Right renal cortex interstitium (tissue), 3 donors: ENCODE data around the gene AK8. TPM values are rescaled to one million over a fixed set of nuclear protein-coding genes. Genes with fewer than 3 reads are reported as not detected.
"Not testable (repeated sequence)": the region's sequence is repeated elsewhere in the genome, so short reads cannot be mapped to it uniquely, and the experiment has no call there.

ENCODE experiments used
- DNase-seq, 3 donors: peaks; one replicate each; pipeline ENCODE4 v3.0.0-alpha.2; 2013; ENCODE audit warnings: low read depth in 3 of 3, low spot score in 2 of 3
- polyA plus RNA-seq, 3 donors: library from polyadenylated mRNA; unstranded; fragments of 120-200 nt; gene quantifications; one replicate each; pipeline ENCODE4 v1.2.1, GENCODE V29; 2013; ENCODE audit not compliant: insufficient read length in 3 of 3

Gene AK8
- polyA plus RNA-seq, 3 donors = 3.2 to 3.8 (median 3.4) TPM

DNA sequence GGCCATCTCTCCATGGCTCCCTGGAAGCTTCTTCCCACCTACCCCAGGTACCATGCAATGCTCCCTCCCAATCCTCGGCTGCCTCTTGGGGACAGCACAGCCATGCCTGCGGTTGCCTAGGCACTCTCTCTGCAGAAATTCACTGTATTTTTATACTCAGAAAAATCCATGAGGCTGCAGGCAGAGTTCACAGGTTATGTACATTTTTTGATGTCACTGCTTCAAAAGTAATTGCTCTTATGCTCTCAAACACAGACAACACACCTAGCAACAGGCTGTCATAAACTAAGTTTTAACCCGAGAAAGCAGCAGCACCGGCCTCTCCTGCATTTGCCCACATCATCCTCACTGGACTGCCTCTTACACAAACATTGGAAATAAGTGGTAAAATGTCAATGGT lies 102.4 kb downstream of the AK8 start:
- no peak for DNase-seq

DNA sequence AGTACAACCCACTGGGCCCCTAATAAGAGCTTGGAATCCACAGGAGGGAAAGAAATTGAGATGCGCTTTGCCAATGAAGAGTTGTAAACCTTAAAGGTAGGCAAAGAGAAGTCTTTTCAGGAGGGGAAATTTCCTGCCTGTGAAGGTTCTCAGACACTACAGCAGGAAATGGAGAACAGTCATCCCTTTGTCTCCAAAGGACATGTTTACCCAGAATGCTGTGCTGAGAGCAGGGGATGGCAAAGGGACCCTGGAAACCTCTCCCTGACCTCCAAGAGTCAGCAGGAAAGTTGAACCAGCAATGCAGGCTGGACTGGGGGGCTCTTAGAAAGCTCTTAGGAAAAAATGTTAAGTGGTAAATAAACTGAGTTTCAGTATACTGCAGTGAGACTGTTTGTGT lies 103.2 kb downstream of the AK8 start:
- no peak for DNase-seq

DNA sequence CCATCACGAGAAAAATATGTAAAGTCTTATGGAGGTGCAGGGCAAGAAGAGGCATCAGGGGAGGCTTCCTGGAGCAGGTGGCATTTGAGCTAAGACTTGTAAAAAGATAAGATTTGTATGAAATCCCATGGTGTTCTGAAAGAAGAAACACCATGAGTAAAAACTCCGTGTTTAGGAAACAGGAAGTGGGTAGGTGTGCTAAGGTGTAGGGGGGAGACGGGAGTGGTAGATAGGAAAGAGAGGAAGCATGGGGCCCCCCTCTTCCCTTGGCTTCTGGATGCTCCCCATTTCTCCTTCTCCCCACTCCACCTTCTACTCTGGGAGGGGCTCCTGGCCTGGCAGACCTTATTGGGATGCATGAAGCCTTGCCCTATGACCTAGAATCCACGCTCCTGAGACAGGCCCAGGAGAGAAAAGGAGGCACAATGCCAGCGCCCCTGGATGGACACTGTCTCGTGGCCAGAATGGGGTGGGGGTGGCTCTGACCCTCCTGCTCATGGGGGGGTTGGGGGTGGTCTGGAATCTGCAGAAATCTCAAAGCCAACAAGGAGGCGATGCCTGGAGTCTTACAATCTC lies 104.2 kb downstream of the AK8 start:
- DNase-seq = no peak

DNA sequence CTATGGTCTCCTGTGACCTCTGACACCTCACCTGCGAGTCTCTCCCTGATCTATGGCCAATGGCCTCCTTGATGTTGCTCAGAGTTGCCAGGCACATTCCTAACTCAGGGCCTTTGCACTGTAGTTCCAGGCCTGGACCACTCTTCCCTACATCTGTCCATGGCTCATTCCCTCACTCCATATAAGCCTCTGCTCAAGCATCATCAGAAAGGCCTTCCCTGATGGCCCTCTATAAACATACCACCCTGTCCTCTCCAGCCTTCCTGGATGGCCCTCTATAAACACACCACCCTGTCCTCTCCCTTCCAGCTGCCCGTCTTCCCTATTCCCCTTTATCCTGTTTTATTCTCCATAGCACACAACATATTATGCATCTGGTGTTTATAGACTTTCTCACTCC lies 105.0 kb downstream of the AK8 start:
- no peak for DNase-seq

DNA sequence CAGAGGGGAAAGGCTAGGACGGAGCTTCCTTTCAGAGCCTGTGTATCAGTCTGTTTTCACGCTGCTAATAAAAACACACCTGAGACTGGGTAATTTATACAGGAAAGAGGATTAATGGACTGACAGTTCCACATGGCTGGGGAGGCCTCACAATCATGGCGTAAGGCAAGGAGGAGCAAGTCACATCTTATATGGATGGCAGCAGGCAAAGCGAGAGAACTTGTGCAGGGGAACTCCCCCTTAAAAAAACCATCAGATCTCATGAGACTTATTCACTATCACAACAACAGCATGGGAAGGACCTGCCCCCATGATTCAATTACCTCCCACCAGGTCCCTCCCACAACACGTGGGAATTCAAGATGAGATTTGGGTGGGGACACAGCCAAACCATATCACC lies 106.3 kb downstream of the AK8 start:
- not testable (repeated sequence) for DNase-seq

DNA sequence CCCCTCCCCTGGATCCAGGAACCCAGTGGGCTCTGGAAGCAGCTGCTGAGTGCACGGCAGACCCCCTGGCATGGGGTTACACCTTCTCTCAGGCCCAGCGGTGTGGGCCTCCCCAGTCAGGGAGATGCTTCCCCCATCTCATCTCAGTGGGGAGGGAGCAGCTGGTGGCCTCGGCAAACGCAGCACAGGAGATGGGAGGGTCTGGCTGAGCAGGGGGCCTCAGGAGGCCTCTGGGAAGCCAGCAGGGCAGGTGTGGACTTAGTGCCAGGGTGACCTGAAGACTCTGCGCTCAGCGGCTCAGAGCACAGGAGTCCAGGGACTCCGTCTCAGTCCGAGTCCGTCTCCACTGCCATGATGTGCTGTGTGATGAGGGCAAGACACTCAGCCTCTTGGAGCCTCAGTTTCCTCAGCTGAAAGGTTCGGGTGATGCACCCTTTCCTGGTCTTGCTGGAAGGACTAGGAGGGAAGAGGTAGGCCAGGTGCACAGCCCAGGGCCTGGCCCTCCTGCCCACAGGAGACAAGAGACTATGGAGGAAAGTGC lies 107.2 kb downstream of the AK8 start:
- DNase-seq = no peak

DNA sequence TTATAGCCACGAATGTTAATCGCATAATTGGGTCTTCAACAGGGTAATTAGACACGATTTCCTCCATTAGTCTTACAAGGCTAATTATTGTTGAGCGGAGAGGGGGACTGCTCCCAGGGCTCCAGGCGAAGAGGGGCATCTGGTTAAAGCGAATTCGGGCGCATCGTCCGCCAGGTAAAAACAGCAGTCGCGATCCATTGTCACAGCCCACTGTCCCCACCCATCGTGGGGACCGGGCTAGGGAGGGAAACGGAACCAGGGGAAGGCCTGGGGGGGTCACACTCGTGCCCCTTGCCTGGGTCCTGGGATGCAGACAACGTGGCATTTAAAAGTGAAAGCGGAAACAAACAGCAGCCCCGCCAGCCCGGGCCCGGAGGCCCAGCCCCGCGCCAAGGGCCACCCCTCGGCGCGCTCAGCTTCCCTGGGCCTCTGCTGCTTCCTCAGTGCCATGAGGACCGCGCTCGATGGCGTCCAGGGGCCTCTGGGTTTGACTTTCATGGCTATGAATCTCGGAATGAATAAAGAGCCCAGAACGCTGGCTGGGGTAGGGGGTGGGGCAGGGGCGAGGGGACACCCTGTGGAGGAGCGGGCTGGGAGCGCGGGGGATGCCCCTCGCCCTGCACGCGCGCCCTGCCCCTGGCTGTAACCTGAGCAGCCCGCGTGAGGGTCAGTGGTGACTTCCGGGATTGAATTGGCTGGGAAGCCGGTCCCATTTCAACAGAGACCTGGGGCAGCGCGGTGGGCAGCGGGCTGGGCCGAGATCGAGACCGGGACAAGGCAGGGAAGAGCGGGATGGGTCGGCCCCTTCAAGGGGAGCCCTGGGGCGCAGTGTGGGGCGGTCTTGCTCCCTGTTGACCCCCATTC lies 107.9 kb downstream of the AK8 start:
- DNase-seq = no peak

DNA sequence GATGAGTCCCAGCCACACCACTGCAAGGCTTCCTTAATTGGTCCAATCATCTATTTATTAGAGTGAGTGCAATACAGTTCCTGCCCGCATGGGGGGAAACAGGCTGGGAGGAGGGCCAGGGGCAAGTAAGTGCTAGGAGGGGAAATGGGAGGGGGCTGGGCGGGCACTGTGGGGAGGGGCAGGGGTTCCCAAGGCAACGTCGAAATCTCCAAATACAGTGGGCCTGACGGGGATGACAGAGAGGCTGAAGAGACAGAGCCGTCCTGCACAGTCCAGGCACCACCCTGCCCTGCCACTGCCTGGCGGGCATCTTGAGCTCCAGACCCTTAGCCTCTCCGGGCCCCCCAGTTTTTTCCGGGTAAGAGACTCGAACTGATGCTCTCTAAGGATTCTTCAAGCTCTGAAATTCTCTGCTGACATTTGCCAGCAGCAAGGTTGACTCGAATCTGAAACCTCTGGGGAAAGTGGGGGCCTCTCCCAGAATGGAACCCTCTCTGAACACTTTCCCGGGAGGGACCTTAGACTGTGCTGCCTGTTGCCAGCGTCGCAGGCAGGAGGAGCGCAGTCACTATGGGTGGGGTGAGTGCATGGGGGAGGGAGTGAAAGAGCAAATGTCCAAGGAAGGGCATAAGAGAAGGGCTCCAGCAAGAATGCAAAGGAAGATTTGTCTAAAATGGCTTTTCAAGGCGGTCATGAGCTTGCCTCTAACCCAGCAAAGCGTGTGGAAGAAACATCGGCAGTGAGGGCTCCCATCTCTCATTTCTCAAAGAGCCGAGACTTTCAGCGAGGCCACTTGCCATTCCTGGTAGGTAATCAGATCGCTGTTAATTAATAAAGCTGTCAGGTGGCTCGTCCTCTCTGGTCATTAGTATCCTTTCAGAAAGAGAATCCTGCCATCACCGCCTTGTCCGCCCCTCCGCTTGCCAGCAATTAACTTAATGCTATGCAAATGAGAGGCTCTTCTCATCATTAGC lies 108.9 kb downstream of the AK8 start:
- no peak for DNase-seq

DNA sequence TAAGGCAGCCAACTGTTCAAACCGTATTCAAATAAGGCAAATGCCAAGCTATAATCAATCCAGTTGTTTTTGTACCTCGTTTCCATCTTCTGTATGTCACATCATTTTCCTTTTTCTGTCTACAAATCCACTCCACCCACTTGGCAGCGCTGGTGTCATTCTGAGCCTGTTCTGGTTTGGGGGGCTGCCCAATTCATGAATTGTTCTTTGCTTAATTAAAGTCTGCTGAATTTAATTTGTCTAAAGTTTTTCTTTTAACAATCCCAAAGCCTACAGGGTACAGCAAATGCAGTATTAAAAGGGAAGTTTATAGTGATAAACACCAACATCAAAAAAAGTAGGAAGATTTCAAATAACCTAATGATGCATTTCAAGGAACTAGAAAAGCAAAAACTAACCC lies 114.5 kb downstream of the AK8 start:
- DNase-seq = no peak

DNA sequence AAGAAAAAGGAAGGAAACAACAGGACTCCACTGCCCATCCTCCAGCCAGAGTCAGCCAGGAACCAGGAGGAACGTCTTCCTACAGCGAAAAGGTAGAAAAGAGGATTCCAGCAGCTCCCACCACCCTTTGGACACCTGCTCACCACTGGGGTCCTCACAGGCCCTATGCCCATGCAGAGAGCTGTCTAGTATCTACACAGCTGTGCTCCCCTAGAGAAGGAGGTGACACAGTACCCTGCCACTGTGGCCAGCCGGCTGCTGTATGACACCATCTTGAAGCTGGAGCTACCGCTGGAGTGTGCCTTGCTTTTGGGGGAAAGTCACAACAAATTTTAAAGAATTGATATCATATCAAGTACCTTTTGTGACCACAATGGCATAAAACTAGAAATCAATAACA lies 115.2 kb downstream of the AK8 start:
- no peak for DNase-seq

DNA sequence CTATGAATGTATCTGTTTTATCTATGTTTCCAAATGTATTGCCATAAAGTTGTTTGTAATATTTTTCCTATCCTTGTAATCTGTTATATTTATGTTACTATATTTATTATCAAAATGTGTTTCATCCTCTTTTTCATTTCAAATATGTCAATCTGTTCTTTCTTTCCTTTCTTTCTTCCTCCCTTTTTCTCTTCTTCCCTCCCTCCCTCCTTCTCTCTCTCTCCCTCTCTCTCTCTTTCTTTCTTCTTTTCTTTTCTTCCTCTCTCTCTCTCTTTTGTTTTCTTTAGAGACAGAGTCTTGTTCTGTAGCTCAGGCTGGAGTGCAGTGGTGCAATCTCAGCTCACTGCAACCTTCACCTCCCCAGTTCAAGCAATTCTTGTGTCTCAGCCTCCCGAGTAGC lies 116.5 kb downstream of the AK8 start:
- DNase-seq = no peak

DNA sequence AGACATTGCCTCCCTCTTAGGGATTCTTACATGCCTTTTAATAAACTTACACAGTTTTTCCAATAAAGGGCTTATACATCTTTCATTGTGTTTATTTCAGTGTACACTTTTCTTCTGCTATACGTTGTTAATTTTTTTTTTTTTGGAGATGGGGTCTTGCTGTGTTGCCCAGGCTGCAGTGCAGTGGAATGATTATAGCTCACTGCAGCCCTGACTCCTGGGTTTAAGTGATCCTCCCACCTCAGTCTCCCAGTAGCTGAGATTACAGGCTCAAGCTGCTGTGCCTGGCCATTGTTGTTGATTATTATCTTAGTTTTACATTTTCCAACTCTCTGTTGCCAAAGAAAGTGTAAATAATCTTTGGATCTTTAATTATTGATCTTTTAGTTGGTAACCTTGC lies 118.0 kb downstream of the AK8 start:
- no peak for DNase-seq

DNA sequence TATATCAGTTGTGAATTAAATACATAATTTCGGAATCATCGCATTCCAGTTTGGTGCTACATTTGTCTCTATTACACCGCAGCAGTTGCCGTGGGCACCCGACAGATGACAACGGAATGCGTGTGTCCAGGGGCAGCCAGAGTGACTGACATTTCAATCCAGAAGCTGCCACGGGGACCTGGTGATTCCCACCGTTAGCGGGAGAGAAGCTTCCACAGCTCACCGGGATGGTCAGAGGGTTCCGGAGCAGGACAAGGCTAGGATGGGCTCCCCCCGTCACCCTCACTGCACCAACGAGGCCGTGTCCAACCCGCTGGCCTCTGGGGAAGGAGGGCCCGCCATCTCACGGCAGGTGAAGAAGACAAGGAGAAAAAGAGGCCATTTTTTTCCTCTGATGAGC lies 121.1 kb downstream of the AK8 start:
- no peak for DNase-seq

DNA sequence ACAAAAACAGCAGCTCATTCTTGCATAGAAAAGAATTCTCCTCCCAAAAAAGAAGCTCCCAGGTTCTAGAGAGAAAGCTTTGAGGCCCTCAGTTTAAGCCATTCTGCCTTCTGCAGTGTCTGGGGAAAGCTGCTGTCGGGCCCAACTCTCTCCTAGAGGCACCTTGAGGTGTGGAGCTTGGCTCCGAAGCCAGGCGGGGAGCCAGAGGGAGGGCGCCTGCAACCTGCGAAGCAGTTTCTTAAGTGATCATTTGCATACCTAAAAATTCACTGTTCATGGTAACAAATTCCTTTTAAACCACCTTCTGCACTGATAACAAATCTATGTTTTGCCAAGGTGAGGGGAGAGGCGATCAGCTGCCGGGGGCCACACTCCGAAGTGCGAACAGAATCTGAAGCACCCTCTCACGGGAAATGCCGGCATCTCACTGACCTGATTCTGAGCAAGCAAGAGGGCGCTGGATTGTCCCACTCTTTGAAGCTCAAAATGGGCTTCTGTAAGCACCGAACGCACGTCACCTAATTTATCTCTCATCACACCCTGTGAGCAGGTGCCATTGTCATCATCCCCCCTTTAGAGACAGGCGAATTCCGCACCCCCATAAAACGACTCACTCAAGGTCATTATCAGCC lies 121.8 kb downstream of the AK8 start:
- DNase-seq = no peak

DNA sequence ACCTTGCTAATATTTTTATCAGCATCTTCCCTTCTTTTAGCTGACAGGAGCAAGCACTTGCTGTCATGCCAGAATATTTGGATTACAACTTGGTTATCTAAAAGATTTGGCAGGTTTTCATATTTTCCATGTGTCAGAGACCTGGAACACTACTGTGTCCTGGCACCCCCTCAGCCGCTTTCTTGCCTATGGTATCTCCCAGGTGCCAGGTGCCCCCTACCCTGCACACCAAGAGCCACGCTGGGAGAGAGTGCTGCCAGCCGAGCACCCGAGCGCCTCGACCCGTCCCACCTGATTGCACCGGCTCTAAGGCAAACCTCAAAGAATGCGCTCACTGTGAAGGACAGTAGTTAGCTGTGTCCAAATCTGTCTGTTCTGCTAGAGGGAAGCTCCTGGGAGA lies 123.0 kb downstream of the AK8 start:
- no peak for DNase-seq

DNA sequence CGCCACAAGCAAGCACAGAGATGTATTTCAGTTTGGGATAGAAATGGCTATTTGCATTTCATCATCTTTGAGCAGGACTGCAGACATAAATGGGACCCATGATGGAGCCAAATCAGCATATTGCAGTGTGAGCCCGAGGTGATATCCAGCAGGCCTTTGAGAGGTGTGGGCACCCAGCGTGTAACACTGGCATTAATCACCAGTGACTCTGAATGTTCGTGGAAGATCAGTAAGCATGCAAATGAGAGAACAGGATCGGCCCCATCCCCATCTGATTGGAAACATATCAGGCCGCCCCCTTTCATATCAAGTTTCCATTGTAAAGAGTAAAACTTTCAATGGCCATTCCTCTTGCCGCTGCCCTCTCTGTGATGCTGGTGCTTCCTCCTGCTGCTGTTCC lies 123.8 kb downstream of the AK8 start:
- no peak for DNase-seq

DNA sequence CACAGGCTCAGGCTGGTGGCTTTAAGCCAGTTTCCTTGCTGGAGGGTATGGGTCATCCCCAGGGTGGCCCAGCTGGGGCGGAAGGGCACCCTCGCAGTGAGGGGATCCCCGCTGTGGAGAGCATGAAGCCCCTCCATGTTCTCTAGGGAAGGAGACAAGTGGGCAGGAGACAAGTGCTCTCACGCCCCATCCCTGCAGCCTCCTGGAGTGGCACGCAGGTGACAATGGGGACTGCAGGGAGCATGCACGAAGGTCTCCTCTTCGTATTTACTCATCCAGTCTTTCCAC lies 124.5 kb downstream of the AK8 start:
- no peak for DNase-seq

DNA sequence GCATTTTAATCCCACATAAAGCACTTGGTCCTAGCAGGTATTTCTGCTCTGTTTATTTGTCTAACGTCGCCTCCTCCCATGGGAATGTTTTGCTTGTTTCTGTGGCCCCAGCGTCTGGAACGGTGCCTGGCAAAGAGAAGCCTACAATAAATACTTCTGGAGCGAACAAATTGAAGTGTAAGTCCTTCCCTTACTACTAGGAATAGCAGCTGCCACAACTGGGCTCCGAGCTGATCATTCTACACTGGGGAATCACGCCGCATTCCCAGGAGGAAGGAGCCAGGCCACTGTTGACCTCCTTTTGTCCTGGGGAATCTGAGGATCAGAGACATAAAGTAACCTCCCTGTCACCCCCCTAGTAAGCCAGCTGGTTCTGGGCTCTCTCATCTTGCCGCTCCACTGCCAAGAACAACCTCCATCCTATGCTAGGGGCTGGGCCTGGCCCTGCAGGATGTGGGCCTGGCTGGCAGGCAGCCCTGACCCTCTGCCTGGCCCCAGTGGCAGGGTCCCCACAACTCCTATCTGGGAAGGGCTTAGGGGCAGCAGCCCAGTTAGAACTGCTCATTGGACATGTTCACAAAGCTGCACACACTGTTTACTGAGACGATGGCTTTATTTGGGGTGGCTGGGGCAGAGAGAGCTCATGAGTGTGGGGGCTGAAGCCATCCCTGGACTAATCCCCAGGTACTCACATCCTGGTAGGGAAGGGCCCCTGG lies 125.0 kb downstream of the AK8 start:
- no peak for DNase-seq

DNA sequence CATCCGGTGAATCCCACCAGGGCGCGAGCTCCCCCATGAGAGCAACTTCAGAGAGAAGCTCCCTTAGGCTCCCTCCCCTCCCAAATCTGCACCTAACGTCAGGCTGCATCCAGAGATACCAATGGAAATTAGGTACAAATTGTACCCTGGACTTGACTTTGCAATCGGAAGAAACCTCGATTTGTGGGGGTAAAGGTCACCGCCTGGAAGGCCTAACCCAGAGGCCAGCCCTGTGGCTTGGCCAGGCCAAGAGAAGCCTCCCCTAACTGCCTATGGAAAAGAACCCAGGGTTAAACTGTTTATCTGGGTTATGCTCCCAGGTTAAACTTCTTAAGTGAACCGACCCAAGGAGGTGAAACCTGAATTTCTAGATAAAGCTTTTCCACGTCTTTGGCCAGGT lies 127.4 kb downstream of the AK8 start:
- no peak for DNase-seq

DNA sequence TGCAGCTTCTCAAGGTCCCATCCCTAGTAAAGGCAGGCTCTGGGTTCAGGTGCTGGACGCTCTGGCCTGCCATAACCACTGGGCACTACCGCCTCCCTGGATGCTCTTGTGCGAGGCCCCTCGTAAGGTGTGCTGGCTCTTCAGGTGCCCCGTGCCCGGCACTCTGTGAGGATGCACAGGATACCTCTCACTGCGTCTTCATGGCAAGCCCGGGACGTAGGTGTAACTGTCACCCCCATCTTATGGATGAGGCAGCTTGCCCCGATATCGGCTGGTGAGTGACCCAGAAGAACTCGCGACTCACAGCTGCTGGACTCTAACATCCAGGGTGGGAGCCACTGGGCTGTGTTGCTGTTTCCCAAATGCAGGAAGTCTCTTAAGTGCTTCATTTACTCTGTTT lies 128.8 kb downstream of the AK8 start:
- DNase-seq = no peak
